Non-pigmented ciliary epithelial cell (primary cell): Measurements from ENCODE around the gene RGMB.

Experiments used
- DNase-seq: peaks from one replicate; pipeline ENCODE4 v3.0.0-alpha.2; 2010; ENCODE audit warnings: low read depth

The RGMB gene

DNA sequence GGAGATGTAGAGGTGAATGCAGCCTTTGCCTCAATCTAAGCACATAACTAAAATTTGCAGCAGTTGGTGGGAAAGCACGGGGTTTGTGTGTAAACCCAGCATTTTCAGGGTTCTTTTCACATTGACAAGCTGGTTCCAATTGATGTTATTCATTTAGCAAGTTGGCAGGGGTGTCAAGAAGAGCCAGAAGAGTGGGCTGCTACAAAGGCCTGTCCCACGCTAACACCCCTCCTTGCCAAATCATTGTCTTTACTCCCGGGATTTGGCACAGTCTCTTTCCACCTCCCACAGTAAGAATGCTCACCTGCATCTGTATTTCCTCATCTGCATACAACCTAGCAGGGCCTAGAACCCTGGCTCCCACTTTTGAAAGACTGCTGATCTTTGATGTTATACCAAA lies 11.8 kb downstream of the RGMB start:
- no peak for DNase-seq

DNA sequence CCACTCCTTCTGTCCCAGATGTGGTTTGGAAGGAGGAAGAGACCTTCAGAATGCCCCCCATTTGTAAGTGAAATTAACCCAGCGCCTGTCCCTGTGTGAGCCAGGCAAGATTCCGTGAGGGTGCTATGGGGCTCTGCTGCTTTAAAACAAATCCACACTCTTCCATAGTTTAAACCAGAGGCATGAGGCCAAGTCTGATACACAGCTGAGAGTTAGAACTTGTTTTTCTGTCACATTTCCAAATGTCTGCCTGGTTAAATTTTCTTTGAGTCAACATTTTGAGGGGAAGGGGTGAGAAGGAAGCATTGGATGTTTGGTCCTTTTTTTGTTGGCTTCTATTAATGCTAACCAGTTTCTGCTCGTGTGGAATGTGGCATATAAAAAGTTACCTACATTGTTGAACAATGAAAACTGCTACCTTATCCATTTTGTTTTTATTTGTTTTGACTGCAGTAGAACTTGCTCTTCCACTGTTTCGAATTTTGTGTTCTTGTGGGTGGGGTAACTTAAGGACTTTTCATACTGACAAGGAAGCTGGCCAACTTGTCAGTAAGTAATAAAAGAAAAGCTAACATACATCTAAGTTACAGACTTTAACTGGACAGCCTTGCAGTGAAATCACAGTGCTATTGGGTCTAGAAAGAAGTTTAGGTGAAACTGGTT lies 12.9 kb downstream of the RGMB start:
- DNase-seq: no peak

DNA sequence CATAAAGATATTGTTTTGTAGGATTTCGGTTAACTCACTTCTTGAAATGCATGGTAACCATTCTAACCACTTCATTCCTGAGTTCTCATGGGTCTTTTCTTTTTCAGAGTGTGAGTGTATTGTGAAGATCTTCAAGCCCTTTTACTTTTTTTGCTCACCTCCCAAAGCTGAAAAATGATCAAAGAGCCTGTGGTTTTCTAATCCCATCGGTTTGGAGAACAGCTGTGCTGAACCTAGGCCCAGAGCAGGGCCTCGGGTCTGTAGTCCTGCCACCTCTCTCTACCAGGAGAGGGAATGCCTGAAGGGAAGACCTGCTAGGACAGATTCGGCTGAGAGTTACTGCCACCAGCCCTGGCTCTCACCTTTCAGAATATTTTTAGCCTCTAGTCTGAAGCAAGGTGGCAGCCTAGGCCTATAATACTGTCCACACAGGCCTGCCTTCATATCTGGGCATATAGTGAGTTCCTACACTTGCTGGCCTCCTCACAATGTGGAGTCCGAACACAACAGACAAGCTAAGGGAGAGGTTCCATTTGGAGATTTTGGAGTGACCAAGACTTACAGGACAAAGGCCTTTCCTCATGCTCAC lies 13.8 kb downstream of the RGMB start:
- no peak for DNase-seq

- DNase-seq: no peak
Measured at GRCh38 chr5:98789029-98789428, 15.6 kb downstream of the RGMB start.

GRCh38 chr5:98791001-98791519 lies 17.6 kb downstream of the RGMB start:
- DNase-seq: no peak

- no peak for DNase-seq
Measured at GRCh38 chr5:98791898-98792580, 18.6 kb downstream of the RGMB start.

- no peak for DNase-seq
Measured at GRCh38 chr5:98793223-98793622, 19.8 kb downstream of the RGMB start.

GRCh38 chr5:98794001-98794400 lies 20.5 kb downstream of the RGMB start:
- no peak for DNase-seq

- no peak for DNase-seq
Measured at GRCh38 chr5:98794414-98795080, 21.1 kb downstream of the RGMB start.

DNA sequence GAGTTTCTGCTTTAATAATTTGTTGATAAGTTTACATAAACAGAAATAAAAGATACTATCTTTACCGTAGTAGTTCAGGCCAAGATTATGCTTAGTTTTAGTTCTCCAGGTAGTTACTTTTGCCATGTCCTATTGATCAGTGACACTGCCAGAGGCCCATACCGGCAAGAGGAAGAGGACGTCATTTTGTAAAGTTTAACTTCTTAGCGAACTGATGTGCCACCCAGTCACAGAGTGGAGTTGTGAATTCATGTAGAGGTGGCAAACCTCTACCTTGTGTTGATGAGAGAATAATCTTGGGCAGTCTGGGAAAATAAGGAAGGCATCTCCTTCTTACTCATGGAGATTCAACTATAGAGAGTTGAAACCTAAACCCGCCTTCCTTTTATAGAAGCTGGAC lies 21.8 kb downstream of the RGMB start:
- DNase-seq: no peak

GRCh38 chr5:98796197-98796972 lies 22.9 kb downstream of the RGMB start:
- no peak for DNase-seq

- DNase-seq: no peak
Measured at GRCh38 chr5:98798371-98798770, 24.9 kb downstream of the RGMB start.

DNA sequence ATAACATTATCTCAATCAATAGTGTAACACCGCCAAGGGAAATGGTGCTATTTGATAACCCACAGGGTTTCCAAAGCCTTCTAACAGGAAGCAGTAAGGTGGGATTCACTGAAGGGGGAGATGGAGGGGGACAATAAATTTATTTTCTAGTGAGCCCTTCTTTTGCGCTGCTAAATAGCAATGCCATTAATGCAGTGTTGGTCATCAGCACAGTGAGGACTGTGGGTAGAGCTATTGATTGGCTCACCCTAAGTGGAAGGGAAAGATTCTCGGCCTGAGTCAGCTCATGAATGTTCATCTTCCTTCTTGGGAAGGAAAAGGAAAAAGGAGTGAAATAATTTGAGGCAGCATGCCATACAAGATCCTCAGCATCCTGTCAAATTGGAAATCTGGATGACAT lies 25.4 kb downstream of the RGMB start:
- DNase-seq: no peak

GRCh38 chr5:98804066-98804465 lies 30.6 kb downstream of the RGMB start:
- no peak for DNase-seq

GRCh38 chr5:98805070-98805469 lies 31.6 kb downstream of the RGMB start:
- DNase-seq: no peak

DNA sequence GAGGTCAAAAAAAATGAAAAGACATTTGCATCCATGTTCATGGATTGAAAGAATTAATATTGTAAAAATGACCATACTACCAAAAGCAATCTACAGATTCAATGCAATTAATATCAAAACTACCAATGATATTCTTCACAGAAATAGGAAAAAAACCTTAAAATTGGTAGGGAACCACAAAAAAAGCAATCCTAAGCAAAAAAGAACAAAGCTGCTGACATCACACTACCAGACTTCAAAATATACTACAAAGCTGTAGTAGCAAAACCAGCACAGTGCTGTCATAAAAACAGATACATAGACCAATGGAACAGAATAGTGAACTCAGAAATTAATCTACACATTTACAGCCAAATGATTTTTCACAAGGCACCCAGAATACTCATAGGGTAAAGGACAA lies 34.3 kb downstream of the RGMB start:
- no peak for DNase-seq

DNA sequence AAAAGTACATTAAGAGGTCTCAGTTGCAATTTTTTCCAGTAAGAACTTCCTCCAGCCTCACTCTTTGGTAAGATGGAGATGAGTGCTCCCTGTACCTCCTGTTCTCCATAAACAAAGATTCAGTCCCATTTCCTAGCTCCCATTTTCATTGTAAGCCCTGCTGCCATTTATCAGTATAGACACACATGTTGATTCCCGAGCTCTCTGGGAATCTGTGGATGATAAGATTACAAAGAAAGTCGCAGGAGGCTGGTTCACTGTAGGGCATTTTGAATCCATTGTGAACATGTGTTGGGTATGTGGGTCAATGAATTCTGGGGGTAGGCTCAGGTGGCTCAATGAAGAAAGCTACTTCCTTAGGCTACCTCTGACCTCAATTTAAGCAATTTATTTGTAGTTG lies 36.7 kb downstream of the RGMB start:
- DNase-seq: no peak

DNA sequence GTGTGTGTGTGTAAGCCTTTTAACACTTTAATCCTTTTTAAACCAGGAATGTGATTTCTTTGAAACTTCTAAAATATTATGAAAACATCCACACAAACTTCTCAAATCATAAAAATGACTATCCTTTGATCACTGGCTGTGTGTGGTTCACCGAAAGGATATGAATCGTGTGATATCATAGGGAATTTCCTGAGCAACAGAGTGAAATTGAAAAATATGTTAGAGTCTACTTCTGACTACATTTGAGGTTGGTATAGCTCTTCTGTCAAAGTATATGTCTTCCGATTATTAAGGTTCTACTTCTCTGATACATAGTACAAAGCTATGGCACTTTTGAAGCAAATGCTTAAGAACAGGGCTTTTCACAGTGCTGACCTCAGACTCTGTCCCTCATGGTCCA lies 40.3 kb downstream of the RGMB start:
- DNase-seq: no peak

- DNase-seq: no peak
Measured at GRCh38 chr5:98816582-98817222, 43.2 kb downstream of the RGMB start.

- DNase-seq: no peak
Measured at GRCh38 chr5:98825582-98826375, 52.3 kb downstream of the RGMB start.

DNA sequence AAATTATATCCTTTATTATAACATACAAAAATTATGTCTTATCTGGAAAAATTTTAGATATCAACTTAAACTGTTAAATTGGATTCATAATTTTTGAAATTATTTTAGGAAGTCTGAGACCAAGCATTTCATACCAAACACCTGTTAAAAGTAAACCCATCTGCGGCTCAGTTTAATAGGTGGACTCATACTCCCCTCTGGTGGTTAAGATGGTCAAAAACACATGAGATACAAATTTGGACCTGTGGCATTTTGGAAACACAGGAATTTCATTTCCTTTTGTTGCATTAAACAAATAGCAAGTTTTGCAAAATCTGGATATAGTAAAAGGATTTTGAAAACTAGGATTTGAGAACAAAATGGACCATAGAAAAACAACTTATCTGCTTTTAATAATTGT lies 53.7 kb downstream of the RGMB start:
- no peak for DNase-seq
